Measurements from ENCODE around the gene LRRC19. TPM values are rescaled to one million over a fixed set of nuclear protein-coding genes. Genes with fewer than 3 reads are reported as not detected.
A peak's percentile ranks its signal among the peaks of the same experiment; 100 is the strongest.

Gene LRRC19
- total RNA-seq, 2 donors from 2014 or later, result not detected

- H3K4me1 Mint-ChIP-seq, result peaks cover 24% of the 10 kb centered on the region
- H3K9me3 ChIP-seq (ENCODE audit: control insufficient read depth, low read length, poor library complexity, severe bottlenecking), result no peaks in the 10 kb centered on the region
- no peak for ATAC-seq
- no peak for DNase-seq
- H3K27me3 Mint-ChIP-seq, result peaks cover 11% of the 10 kb centered on the region
- H3K27ac Mint-ChIP-seq, result no peak overlapping the region
- no peak overlapping the region for H3K4me3 Mint-ChIP-seq
- H3K36me3 Mint-ChIP-seq (ENCODE audit: low read depth), result no peaks in the 10 kb centered on the region
Observed at GRCh38 chr9:26950521-26950920, 55.0 kb downstream of the LRRC19 start.

GRCh38 chr9:26949637-26950069 is 55.8 kb downstream of the LRRC19 start:
- no peak for DNase-seq
- Mint-ChIP-seq H3K4me1 (peaks cover 21% of the 10 kb centered on the region), H3K4me3 (no peak overlapping the region), H3K27ac (no peak overlapping the region), H3K36me3 (ENCODE audit: low read depth) (no peaks in the 10 kb centered on the region), H3K27me3 (peaks cover 11% of the 10 kb centered on the region)
- no peak for ATAC-seq
- H3K9me3 ChIP-seq (ENCODE audit: control insufficient read depth, low read length, poor library complexity, severe bottlenecking), result no peaks in the 10 kb centered on the region

GRCh38 chr9:26947736-26948135 is 57.7 kb downstream of the LRRC19 start:
- peaks cover 11% of the 10 kb centered on the region for H3K27me3 Mint-ChIP-seq
- no peak for ATAC-seq
- DNase-seq, result no peak
- no peaks in the 10 kb centered on the region for H3K36me3 Mint-ChIP-seq (ENCODE audit: low read depth)
- peaks cover 26% of the 10 kb centered on the region for H3K4me1 Mint-ChIP-seq
- peak overlapping the region; percentile 95 for H3K27ac Mint-ChIP-seq
- peak overlapping the region; percentile 95 for H3K4me3 Mint-ChIP-seq
- no peaks in the 10 kb centered on the region for H3K9me3 ChIP-seq (ENCODE audit: control insufficient read depth, low read length, poor library complexity, severe bottlenecking)

GRCh38 chr9:26946753-26947727 is 58.4 kb downstream of the LRRC19 start, which contains the start of gene PLAA:
PLAA (minus strand) TSS chr9:26947242; CDS start chr9:26947045, 197 bp downstream.
- peaks cover 11% of the 10 kb centered on the region for H3K27me3 Mint-ChIP-seq
- peak within 1 kb of the TSS; percentile 95 for H3K4me3 Mint-ChIP-seq
- no peaks in the 10 kb centered on the region for H3K36me3 Mint-ChIP-seq (ENCODE audit: low read depth)
- no peaks in the 10 kb centered on the region for H3K9me3 ChIP-seq (ENCODE audit: control insufficient read depth, low read length, poor library complexity, severe bottlenecking)
- peak within 1 kb of the TSS; percentile 95 for H3K27ac Mint-ChIP-seq
- peak; percentile 71 to 76 (median 75) for DNase-seq
- ATAC-seq, result peak; percentile 96
- peaks cover 30% of the 10 kb centered on the region for H3K4me1 Mint-ChIP-seq

- H3K27ac Mint-ChIP-seq, result peak overlapping the region; percentile 95
- ATAC-seq, result no peak
- H3K27me3 Mint-ChIP-seq, result peaks cover 11% of the 10 kb centered on the region
- no peaks in the 10 kb centered on the region for H3K9me3 ChIP-seq (ENCODE audit: control insufficient read depth, low read length, poor library complexity, severe bottlenecking)
- no peaks in the 10 kb centered on the region for H3K36me3 Mint-ChIP-seq (ENCODE audit: low read depth)
- H3K4me3 Mint-ChIP-seq, result peak overlapping the region; percentile 95
- peaks cover 40% of the 10 kb centered on the region for H3K4me1 Mint-ChIP-seq
- no peak for DNase-seq
Observed at GRCh38 chr9:26945591-26945990, 59.9 kb downstream of the LRRC19 start.

Other genes starting within 250 kb of the LRRC19 start
- gene CAAP1, start 112.9 kb downstream of the LRRC19 start, total RNA-seq, result 10 to 100 TPM; 11.0 to 17.7 TPM
- gene PLAA, start 58.4 kb downstream of the LRRC19 start, total RNA-seq, result 10 to 100 TPM; 28.6 to 32.9 TPM
- gene IFT74, start 49.3 kb downstream of the LRRC19 start, total RNA-seq, result 1 to 10 TPM; 4.7 to 8.9 TPM
- gene TEK, start 103.6 kb upstream of the LRRC19 start, total RNA-seq, result not detected